ENCODE results near the gene NRXN3. TPM values are rescaled to one million over a fixed set of nuclear protein-coding genes. Genes with fewer than 3 reads are reported as not detected.
A peak's percentile ranks its signal among the peaks of the same experiment; 100 is the strongest.

The NRXN3 gene
- total RNA-seq, 2 donors from 2014 or later: 1.3 to 2.3 TPM

DNA sequence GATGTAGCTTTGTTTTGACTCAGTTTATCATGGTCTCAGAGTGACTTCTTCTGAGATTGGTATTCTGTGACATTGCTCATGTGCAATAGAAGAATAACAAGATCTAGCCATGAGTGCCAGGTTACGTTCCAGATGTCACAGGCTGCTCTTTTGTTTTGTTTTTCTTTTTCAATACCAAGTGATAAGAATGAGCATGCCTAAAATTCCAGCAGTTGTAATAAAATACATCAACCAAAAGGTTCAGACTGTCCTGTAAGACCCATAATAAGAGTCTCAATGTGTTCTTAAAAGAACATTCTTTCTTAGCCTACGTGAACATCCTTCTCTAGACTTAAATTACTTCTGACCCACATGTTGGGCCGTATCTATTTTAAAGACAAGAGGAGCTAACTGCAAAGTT, 1371.9 kb downstream of the NRXN3 start:
- DNase-seq (no peak), ATAC-seq (no peak)
- Histone ChIP-seq H3K9me3 (no peaks in the 10 kb centered on the region), H3K36me3 (replicated peaks in 1 of 2; ENCODE audit: insufficient read depth in 1 of 2, low read depth in 2 of 2) (no peaks in the 10 kb centered on the region), H3K4me1 (no peaks in the 10 kb centered on the region), H3K4me3 (no peak overlapping the region), H3K27me3 (no peaks in the 10 kb centered on the region), H3K27ac (no peak overlapping the region)
- intact Hi-C loops (cut with DNase I): no loop called here
- WGBS, 2 donors: 66 to 67% methylated on average over 3 of the region's 3 CpGs
- TF ChIP-seq, protein P1, sequence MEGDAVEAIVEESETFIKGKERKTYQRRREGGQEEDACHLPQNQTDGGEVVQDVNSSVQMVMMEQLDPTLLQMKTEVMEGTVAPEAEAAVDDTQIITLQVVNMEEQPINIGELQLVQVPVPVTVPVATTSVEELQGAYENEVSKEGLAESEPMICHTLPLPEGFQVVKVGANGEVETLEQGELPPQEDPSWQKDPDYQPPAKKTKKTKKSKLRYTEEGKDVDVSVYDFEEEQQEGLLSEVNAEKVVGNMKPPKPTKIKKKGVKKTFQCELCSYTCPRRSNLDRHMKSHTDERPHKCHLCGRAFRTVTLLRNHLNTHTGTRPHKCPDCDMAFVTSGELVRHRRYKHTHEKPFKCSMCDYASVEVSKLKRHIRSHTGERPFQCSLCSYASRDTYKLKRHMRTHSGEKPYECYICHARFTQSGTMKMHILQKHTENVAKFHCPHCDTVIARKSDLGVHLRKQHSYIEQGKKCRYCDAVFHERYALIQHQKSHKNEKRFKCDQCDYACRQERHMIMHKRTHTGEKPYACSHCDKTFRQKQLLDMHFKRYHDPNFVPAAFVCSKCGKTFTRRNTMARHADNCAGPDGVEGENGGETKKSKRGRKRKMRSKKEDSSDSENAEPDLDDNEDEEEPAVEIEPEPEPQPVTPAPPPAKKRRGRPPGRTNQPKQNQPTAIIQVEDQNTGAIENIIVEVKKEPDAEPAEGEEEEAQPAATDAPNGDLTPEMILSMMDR (IDR thresholded peaks at IDR 0.05): no peak
- TF ChIP-seq POLR2A (IDR thresholded peaks at IDR 0.05): no peak

DNA sequence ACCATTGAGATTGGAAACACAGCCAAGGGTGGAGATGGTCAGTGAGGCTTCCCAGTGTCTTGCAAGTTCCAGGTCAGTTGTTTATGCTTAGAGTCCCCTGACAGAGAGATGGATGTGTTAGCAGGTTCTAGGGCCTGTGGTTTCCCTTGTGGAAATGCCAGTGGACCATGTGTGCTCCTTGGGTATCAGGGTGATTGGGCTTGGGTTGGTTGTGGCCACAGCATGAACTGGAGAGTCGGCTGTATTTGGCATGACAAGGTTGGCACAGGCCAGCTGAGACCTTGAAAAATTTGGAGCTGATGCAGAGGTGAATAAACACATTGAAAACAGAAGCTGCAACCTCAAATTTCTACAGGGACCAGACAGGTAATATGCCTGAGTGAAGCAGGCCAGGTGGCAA, 1373.2 kb downstream of the NRXN3 start:
- ATAC-seq: no peak
- intact Hi-C loops (cut with DNase I): no loop called here

DNA sequence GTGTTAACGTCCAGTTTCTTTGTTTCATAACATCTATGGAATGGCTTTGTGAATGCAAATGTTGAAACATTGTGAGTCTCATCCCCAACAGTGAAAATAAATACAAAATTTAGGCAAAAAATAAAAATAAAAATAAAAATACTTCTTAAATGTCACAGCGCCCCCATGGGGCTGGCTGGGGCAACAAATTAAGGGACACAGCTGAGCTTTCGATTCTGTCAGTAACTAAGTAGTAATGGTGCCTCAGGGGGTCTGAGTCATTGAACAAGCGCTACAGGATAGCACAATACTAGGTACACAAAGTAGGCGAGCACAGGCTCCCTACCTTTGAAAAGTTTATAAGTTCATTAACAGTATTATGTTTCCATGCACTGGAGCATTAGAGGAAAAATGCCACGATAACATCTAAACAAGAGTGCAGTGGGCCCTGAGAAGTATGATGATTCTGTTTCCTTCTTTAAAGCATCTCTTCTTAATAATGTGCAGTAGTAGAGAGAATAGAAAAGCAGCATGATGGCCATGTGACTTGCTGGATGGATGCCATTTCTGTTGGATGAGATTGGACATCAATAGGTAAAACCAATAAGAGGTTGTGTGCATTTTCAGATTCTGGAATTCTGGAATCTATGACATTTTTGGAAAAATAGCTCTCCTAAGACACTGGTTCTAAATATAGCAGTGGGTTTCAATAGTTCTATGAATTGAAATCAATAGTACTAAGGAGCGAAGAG, 1374.0 kb downstream of the NRXN3 start:
- 76 to 78% methylated on average over 7 of the region's 7 CpGs for WGBS, 2 donors
- Histone ChIP-seq H3K27ac (no peak overlapping the region), H3K27me3 (no peaks in the 10 kb centered on the region), H3K36me3 (replicated peaks in 1 of 2; ENCODE audit: insufficient read depth in 1 of 2, low read depth in 2 of 2) (no peaks in the 10 kb centered on the region), H3K4me3 (no peak overlapping the region), H3K9me3 (no peaks in the 10 kb centered on the region), H3K4me1 (no peaks in the 10 kb centered on the region)
- DNase-seq (no peak), ATAC-seq (no peak)
- TF ChIP-seq, protein P1 (IDR thresholded peaks at IDR 0.05): peak in 5 of 7 experiments; percentile 5 to 38 (median 25)
- TF ChIP-seq POLR2A (IDR thresholded peaks at IDR 0.05): no peak
- intact Hi-C loops (cut with DNase I): no loop called here

More for the DNA sequence above, 1373.2 kb downstream of the NRXN3 start:
- H3K4me1 ChIP-seq: no peaks in the 10 kb centered on the region
- peak in 1 of 4 donors; percentile 6 for DNase-seq
- H3K27me3 ChIP-seq: no peaks in the 10 kb centered on the region
- H3K9me3 ChIP-seq: no peaks in the 10 kb centered on the region
- H3K27ac ChIP-seq: no peak overlapping the region
- H3K36me3 ChIP-seq (replicated peaks in 1 of 2; ENCODE audit: insufficient read depth in 1 of 2, low read depth in 2 of 2): no peaks in the 10 kb centered on the region
- TF ChIP-seq, protein P1 (IDR thresholded peaks at IDR 0.05): no peak
- no peak for TF ChIP-seq POLR2A (IDR thresholded peaks at IDR 0.05)
- no peak overlapping the region for H3K4me3 ChIP-seq
- WGBS, 2 donors: 39 to 44% methylated on average over 1 of the region's 1 CpG

DNA sequence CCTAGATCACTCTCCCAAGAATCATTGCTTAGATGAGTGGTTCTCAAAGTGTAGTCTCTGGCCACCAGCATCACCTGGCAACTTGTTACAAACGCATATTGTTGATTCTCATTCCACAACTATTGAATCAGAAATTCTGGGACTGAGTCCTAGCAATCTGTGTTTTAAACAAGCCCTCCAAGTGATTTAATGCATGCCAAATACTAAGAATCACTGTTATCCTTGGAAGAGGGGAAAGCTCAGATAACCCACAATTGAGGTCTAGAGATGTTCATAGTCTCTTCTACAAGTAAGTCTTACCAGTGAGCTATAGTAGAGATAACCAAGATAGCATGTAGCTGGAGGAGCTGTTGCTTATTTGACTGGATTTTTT, 1374.5 kb downstream of the NRXN3 start:
- H3K4me1 ChIP-seq: no peaks in the 10 kb centered on the region
- DNase-seq (no peak), ATAC-seq (no peak)
- WGBS, 2 donors: 59 to 80% methylated on average over 1 of the region's 1 CpG
- intact Hi-C loops (cut with DNase I): no loop called here
- no peak overlapping the region for H3K4me3 ChIP-seq
- no peaks in the 10 kb centered on the region for H3K9me3 ChIP-seq
- H3K36me3 ChIP-seq (replicated peaks in 1 of 2; ENCODE audit: insufficient read depth in 1 of 2, low read depth in 2 of 2): no peaks in the 10 kb centered on the region
- H3K27me3 ChIP-seq: no peaks in the 10 kb centered on the region
- TF ChIP-seq POLR2A (IDR thresholded peaks at IDR 0.05): no peak
- TF ChIP-seq, protein P1 (IDR thresholded peaks at IDR 0.05): no peak
- no peak overlapping the region for H3K27ac ChIP-seq

DNA sequence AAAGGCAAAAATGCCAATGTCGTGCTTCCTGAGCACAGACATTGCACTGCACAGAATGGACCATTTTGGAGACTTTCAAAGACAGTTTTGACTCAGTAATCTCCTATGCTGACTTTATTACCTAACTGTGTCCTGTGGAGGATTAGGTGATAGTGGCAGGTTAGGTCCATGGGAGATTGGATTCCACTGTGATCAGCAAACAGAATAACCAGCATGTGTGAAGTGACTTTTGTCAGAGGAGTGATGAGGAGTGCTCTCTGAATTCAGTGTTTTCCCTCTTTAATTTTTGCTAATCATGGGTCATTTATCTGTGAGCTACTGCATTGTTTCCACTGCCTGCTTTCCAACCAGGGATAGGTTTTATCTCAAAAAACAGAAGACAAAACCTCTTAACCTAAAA, 1378.7 kb downstream of the NRXN3 start:
- no peaks in the 10 kb centered on the region for H3K9me3 ChIP-seq
- H3K27ac ChIP-seq: no peak overlapping the region
- H3K4me3 ChIP-seq: no peak overlapping the region
- H3K27me3 ChIP-seq: no peaks in the 10 kb centered on the region
- no peak for DNase-seq
- WGBS, 2 donors: 90 to 94% methylated on average over 1 of the region's 1 CpG
- TF ChIP-seq POLR2A (IDR thresholded peaks at IDR 0.05): no peak
- TF ChIP-seq, protein P1 (IDR thresholded peaks at IDR 0.05): no peak
- H3K4me1 ChIP-seq: no peaks in the 10 kb centered on the region
- no peaks in the 10 kb centered on the region for H3K36me3 ChIP-seq (replicated peaks in 1 of 2; ENCODE audit: insufficient read depth in 1 of 2, low read depth in 2 of 2)
- ATAC-seq: no peak
- intact Hi-C loops (cut with DNase I): no loop called here

All from body of pancreas (tissue), 4 donors.